ENCODE results near the gene FBXO10. TPM values are rescaled to one million over a fixed set of nuclear protein-coding genes. Genes with fewer than 3 reads are reported as not detected.

The FBXO10 gene
- total and polyA plus RNA-seq, 10 of the 15 experiments (the other 5 are each of a cell fraction or from before 2014, with no cell fraction given), result 1.6 to 17.2 (median 9.6) TPM

DNA sequence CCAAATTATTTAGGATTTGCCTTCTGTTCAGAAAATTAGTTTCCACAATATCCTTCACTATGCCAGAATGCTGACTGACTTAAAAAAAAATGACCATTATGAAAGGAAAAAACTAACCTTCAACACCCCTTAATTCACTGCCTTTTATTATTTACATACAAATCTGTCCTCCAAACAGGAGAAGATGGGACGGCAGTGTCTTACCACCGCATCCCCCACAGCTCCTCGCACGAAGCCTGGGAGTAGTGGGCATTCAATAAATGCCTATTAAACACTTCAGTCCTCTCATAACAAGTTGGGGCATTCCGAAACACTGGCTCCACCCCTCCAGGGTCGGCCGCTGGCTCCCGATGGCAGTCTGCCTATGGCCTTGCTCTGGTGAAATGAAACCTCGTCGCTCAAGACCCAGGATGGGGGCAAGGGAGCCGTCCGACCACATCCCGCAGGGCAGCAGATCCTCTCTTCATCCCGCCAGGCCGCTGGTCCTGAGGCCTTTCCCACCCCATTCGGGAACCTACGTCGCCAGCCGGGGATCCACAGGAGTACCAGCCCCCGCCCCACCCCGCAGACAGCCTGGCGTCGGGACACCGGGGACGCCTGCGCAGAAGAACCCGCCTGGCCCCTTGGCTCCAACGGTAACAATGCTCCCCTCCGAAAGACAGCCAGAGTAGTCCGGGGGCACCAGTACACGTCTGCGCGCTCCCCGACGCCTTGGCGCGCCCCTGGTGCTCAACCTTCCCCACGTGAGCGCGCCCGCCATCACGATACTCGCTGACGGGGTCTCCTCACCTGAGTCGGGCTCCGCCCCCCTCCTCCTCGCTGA is 111.5 kb downstream of the FBXO10 start (continued):
- TF ChIP-seq, protein P1, sequence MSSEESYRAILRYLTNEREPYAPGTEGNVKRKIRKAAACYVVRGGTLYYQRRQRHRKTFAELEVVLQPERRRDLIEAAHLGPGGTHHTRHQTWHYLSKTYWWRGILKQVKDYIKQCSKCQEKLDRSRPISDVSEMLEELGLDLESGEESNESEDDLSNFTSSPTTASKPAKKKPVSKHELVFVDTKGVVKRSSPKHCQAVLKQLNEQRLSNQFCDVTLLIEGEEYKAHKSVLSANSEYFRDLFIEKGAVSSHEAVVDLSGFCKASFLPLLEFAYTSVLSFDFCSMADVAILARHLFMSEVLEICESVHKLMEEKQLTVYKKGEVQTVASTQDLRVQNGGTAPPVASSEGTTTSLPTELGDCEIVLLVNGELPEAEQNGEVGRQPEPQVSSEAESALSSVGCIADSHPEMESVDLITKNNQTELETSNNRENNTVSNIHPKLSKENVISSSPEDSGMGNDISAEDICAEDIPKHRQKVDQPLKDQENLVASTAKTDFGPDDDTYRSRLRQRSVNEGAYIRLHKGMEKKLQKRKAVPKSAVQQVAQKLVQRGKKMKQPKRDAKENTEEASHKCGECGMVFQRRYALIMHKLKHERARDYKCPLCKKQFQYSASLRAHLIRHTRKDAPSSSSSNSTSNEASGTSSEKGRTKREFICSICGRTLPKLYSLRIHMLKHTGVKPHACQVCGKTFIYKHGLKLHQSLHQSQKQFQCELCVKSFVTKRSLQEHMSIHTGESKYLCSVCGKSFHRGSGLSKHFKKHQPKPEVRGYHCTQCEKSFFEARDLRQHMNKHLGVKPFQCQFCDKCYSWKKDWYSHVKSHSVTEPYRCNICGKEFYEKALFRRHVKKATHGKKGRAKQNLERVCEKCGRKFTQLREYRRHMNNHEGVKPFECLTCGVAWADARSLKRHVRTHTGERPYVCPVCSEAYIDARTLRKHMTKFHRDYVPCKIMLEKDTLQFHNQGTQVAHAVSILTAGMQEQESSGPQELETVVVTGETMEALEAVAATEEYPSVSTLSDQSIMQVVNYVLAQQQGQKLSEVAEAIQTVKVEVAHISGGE (CRISPR knock-in tag; IDR thresholded peaks at IDR 0.05), result no peak
- TF ChIP-seq GATAD2B (conservative IDR thresholded peaks at IDR 0.05; ENCODE audit: low read depth), result 0 out of 2 replicates have a peak, but pooled peaks have one; percentile 68
- no peak for TF ChIP-seq ZBED1 (IDR thresholded peaks at IDR 0.05; ENCODE audit: borderline replicate concordance)
- no peak for TF ChIP-seq KAT2A (conservative IDR thresholded peaks at IDR 0.05; ENCODE audit: control insufficient read depth, low read depth, low read length)
- peak; percentile 89 for TF ChIP-seq POLR2AphosphoS5 (IDR thresholded peaks at IDR 0.05; ENCODE audit: low read length)
- TF ChIP-seq SRF (IDR thresholded peaks at IDR 0.05; ENCODE audit: low read depth in 2 of 2, low read length in 2 of 2), result no peak
- no peak for TF ChIP-seq CHD4 (IDR thresholded peaks at IDR 0.05)
- TF ChIP-seq ZSCAN29 (IDR thresholded peaks at IDR 0.05), result no peak
- TF ChIP-seq TCF7 (IDR thresholded peaks at IDR 0.05; ENCODE audit: borderline replicate concordance), result no peak
- TF ChIP-seq, protein P2, sequence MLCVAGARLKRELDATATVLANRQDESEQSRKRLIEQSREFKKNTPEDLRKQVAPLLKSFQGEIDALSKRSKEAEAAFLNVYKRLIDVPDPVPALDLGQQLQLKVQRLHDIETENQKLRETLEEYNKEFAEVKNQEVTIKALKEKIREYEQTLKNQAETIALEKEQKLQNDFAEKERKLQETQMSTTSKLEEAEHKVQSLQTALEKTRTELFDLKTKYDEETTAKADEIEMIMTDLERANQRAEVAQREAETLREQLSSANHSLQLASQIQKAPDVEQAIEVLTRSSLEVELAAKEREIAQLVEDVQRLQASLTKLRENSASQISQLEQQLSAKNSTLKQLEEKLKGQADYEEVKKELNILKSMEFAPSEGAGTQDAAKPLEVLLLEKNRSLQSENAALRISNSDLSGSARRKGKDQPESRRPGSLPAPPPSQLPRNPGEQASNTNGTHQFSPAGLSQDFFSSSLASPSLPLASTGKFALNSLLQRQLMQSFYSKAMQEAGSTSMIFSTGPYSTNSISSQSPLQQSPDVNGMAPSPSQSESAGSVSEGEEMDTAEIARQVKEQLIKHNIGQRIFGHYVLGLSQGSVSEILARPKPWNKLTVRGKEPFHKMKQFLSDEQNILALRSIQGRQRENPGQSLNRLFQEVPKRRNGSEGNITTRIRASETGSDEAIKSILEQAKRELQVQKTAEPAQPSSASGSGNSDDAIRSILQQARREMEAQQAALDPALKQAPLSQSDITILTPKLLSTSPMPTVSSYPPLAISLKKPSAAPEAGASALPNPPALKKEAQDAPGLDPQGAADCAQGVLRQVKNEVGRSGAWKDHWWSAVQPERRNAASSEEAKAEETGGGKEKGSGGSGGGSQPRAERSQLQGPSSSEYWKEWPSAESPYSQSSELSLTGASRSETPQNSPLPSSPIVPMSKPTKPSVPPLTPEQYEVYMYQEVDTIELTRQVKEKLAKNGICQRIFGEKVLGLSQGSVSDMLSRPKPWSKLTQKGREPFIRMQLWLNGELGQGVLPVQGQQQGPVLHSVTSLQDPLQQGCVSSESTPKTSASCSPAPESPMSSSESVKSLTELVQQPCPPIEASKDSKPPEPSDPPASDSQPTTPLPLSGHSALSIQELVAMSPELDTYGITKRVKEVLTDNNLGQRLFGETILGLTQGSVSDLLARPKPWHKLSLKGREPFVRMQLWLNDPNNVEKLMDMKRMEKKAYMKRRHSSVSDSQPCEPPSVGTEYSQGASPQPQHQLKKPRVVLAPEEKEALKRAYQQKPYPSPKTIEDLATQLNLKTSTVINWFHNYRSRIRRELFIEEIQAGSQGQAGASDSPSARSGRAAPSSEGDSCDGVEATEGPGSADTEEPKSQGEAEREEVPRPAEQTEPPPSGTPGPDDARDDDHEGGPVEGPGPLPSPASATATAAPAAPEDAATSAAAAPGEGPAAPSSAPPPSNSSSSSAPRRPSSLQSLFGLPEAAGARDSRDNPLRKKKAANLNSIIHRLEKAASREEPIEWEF (IDR thresholded peaks at IDR 0.05; ENCODE audit: insufficient replicate concordance, low read depth, low read length), result no peak
- TF ChIP-seq, protein P3, sequence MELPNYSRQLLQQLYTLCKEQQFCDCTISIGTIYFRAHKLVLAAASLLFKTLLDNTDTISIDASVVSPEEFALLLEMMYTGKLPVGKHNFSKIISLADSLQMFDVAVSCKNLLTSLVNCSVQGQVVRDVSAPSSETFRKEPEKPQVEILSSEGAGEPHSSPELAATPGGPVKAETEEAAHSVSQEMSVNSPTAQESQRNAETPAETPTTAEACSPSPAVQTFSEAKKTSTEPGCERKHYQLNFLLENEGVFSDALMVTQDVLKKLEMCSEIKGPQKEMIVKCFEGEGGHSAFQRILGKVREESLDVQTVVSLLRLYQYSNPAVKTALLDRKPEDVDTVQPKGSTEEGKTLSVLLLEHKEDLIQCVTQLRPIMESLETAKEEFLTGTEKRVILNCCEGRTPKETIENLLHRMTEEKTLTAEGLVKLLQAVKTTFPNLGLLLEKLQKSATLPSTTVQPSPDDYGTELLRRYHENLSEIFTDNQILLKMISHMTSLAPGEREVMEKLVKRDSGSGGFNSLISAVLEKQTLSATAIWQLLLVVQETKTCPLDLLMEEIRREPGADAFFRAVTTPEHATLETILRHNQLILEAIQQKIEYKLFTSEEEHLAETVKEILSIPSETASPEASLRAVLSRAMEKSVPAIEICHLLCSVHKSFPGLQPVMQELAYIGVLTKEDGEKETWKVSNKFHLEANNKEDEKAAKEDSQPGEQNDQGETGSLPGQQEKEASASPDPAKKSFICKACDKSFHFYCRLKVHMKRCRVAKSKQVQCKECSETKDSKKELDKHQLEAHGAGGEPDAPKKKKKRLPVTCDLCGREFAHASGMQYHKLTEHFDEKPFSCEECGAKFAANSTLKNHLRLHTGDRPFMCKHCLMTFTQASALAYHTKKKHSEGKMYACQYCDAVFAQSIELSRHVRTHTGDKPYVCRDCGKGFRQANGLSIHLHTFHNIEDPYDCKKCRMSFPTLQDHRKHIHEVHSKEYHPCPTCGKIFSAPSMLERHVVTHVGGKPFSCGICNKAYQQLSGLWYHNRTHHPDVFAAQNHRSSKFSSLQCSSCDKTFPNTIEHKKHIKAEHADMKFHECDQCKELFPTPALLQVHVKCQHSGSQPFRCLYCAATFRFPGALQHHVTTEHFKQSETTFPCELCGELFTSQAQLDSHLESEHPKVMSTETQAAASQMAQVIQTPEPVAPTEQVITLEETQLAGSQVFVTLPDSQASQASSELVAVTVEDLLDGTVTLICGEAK (IDR thresholded peaks at IDR 0.05; ENCODE audit: borderline replicate concordance), result no peak
- no peak for TF ChIP-seq ATF7 (IDR thresholded peaks at IDR 0.05; ENCODE audit: low read depth)
- 0 out of 2 replicates have a peak, but pooled peaks have one; percentile 14 for TF ChIP-seq PAX5 (IDR thresholded peaks at IDR 0.05; ENCODE audit: borderline replicate concordance, low read depth, low read length)
- 0 out of 4 replicates have a peak, but pooled peaks of 1 of the 2 experiments have one; percentile 24 for TF ChIP-seq EP300 (IDR thresholded peaks at IDR 0.05; ENCODE audit: borderline replicate concordance in 1 of 2, control insufficient read depth in 1 of 2, low read depth in 2 of 2, low read length in 2 of 2)
- no peak for TF ChIP-seq BRCA1 (IDR thresholded peaks at IDR 0.05; ENCODE audit: low read depth, low read length)
- peak; percentile 41 to 68; a peak in 2 of 4 replicates for TF ChIP-seq IKZF2 (IDR thresholded peaks at IDR 0.05)
